HepG2 (cell line): ENCODE measurements around the gene RAB2B. TPM values are rescaled to one million over a fixed set of nuclear protein-coding genes. Genes with fewer than 3 reads are reported as not detected.

Experiments used
- EZH2 ChIP-seq: conservative IDR thresholded peaks from 2 replicates; pipeline ENCODE4 v1.6.1; 2012; ENCODE audit warnings: mild to moderate bottlenecking, low read depth, low read length, moderate library complexity
- GZF1 ChIP-seq: sonication (generic); formaldehyde crosslinking; IDR thresholded peaks from 2 replicates; pipeline ENCODE4 v1.5.1; 2020; ENCODE audit warnings: mild to moderate bottlenecking, missing genetic modification reagents
- PHF21A ChIP-seq: sonication (generic); formaldehyde crosslinking; IDR thresholded peaks from 2 replicates; pipeline ENCODE4 v1.5.0; 2020; ENCODE audit warnings: mild to moderate bottlenecking, missing genetic modification reagents
- PITX1 ChIP-seq: sonication (generic); formaldehyde crosslinking; IDR thresholded peaks from 2 replicates; pipeline ENCODE4 v1.5.1; 2020; ENCODE audit warnings: mild to moderate bottlenecking, missing genetic modification reagents
- RAD21 ChIP-seq: fragments of 450-650 bp; formaldehyde crosslinking; IDR thresholded peaks from 2 replicates; pipeline ENCODE4 v1.5.0; 2020; ENCODE audit warnings: mild to moderate bottlenecking
- REXO4 ChIP-seq: sonication (generic); formaldehyde crosslinking; IDR thresholded peaks from 2 replicates; pipeline ENCODE4 v1.8.0; 2022; ENCODE audit warnings: missing genetic modification reagents, mild to moderate bottlenecking, borderline replicate concordance
- SIN3B ChIP-seq: fragments of 150-350 bp; IDR thresholded peaks from 2 replicates; pipeline ENCODE4 v1.6.1; 2014; ENCODE audit warnings: low read length
- SMAD9 ChIP-seq: sonication (generic); formaldehyde crosslinking; IDR thresholded peaks from 2 replicates; pipeline ENCODE4 v1.5.1; 2020; ENCODE audit warnings: mild to moderate bottlenecking, missing genetic modification reagents
- SPEN ChIP-seq: sonication (generic); formaldehyde crosslinking; IDR thresholded peaks from 2 replicates; pipeline ENCODE4 v1.5.1; 2020; ENCODE audit warnings: low read depth, mild to moderate bottlenecking, missing genetic modification reagents
- ZFP82 ChIP-seq: sonication (generic); formaldehyde crosslinking; IDR thresholded peaks from 2 replicates; pipeline ENCODE4 v1.5.1; 2020; ENCODE audit warnings: mild to moderate bottlenecking, missing genetic modification reagents, borderline replicate concordance
- ZNF138 ChIP-seq: sonication (generic); formaldehyde crosslinking; IDR thresholded peaks from 2 replicates; pipeline ENCODE4 v1.5.0; 2020; ENCODE audit warnings: mild to moderate bottlenecking, low read depth, missing genetic modification reagents
- ZNF160 ChIP-seq: sonication (generic); formaldehyde crosslinking; IDR thresholded peaks from 2 replicates; pipeline ENCODE4 v1.8.0; 2022; ENCODE audit warnings: mild to moderate bottlenecking, inconsistent platforms, missing genetic modification reagents
- ZNF256 ChIP-seq: sonication (generic); formaldehyde crosslinking; conservative IDR thresholded peaks from 2 replicates; pipeline ENCODE4 v1.4.0; 2020; ENCODE audit warnings: missing genetic modification reagents
- ZNF292 ChIP-seq: sonication (generic); formaldehyde crosslinking; IDR thresholded peaks from 2 replicates; pipeline ENCODE4 v1.8.1; 2022; ENCODE audit warnings: mild to moderate bottlenecking, low read depth, missing genetic modification reagents, borderline replicate concordance
- ZNF431 ChIP-seq: sonication (generic); formaldehyde crosslinking; IDR thresholded peaks from 2 replicates; pipeline ENCODE4 v1.9.0; 2022; ENCODE audit warnings: missing genetic modification reagents, low read depth, mild to moderate bottlenecking, borderline replicate concordance
- ZNF598 ChIP-seq: sonication (generic); formaldehyde crosslinking; IDR thresholded peaks from 2 replicates; pipeline ENCODE4 v1.5.1; 2020; ENCODE audit warnings: mild to moderate bottlenecking, missing genetic modification reagents, borderline replicate concordance
- polyA plus RNA-seq, 8 experiments: library from polyadenylated mRNA; depleted of rRNA in 3 of 8; stranded (reverse) in 7 of 8; unstranded in 1 of 8; fragments of >200 nt; fragmentation: Illumina TruSeq in 4 of 8; extraction: Trizol in 4 of 8; gene quantifications; 2 replicates each; pipeline versions ENCODE4 v1.2.1 to v1.2.3, GENCODE V29; 2011 to 2016; ENCODE audit warnings: low read depth in 4 of 8, missing spikeins in 1 of 8, mixed read lengths in 1 of 8; ENCODE audit not compliant: insufficient read depth in 1 of 8
- total RNA-seq, 5 experiments: library from RNA; depleted of rRNA; stranded (reverse); fragments of >200 nt; fragmentation: Illumina TruSeq; extraction: Trizol; gene quantifications; 2 replicates each; pipeline ENCODE4 v1.2.3, GENCODE V29; 2016; ENCODE audit warnings: low read depth in 1 of 5
- TF ChIP-seq, protein P1 (sequence below): sonication (generic); formaldehyde crosslinking; IDR thresholded peaks from 2 replicates; pipeline ENCODE4 v1.5.1; 2020; ENCODE audit warnings: mild to moderate bottlenecking, missing genetic modification reagents, moderate library complexity
- TF ChIP-seq, protein P2 (sequence below): sonication (generic); formaldehyde crosslinking; IDR thresholded peaks from 2 replicates; pipeline ENCODE4 v1.5.0; 2020; ENCODE audit warnings: mild to moderate bottlenecking, missing genetic modification reagents
- TF ChIP-seq, protein P3 (sequence below): sonication (generic); formaldehyde crosslinking; IDR thresholded peaks from 2 replicates; pipeline ENCODE4 v1.4.0; 2020; ENCODE audit warnings: missing genetic modification reagents, mild to moderate bottlenecking, borderline replicate concordance

Gene RAB2B
- total and polyA plus RNA-seq, 2 of the 13 experiments (the other 11 are each of a cell fraction or from before 2014, with no cell fraction given) = 36.0 to 60.6 TPM

DNA sequence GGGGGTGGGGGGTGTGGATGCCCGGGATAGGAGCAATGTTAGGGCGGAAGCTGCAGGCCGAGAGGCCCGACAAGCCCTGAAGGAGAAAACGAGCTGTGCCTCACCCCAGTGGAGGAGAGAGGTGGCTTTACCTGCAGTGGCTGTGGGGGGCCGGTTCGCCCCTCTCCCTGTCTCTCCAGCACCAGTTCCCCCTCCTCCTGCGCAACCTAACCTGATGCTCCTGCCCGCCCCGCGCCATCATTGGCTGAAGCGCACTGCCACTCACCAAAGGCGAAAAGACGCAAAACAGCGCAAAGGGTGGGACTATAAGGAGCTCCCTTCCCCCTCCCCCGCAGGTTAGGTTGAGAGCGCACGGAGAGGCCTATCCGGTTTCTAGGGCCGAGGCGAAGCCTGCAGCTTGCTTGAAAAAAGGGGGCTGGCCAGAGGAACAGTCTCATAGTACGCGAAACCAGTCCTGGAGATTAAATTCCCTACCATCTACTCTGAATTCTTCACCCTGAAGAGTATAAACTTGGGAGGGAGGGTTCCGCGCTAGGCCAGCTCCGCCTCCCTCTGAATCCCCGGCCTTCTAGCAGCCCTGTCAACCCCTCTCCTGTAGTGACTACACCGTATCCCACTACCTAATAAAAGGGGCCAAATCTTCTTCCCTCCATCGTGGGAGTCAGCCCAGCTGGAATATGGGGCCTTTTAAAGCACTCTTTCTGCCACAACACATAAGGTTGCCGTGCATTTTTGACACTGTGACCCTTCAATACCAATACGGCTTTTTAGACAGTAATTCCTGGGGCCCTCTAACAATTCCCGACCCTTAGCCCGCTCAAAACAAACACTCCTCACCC, 39.5 kb downstream of the RAB2B start (continued):
- peak; percentile 17; the same call in 1 of the 2 replicates for TF ChIP-seq SIN3B
- no peak for TF ChIP-seq ZFP82
- TF ChIP-seq EZH2 = no peak
- TF ChIP-seq ZNF138 (CRISPR knock-in tag) = no peak
- peak; percentile 100 for TF ChIP-seq SPEN
- 0 out of 2 replicates have a peak, but pooled peaks have one; percentile 56 for TF ChIP-seq PHF21A (CRISPR knock-in tag)
- TF ChIP-seq ZNF160 (CRISPR knock-in tag) = no peak
- TF ChIP-seq RAD21 (CRISPR knock-in tag) = peak; percentile 61
- no peak; the same call in none of the 2 replicates for TF ChIP-seq ZNF431
- TF ChIP-seq ZNF292 (CRISPR knock-in tag) = peak; percentile 91
- TF ChIP-seq, protein P1, sequence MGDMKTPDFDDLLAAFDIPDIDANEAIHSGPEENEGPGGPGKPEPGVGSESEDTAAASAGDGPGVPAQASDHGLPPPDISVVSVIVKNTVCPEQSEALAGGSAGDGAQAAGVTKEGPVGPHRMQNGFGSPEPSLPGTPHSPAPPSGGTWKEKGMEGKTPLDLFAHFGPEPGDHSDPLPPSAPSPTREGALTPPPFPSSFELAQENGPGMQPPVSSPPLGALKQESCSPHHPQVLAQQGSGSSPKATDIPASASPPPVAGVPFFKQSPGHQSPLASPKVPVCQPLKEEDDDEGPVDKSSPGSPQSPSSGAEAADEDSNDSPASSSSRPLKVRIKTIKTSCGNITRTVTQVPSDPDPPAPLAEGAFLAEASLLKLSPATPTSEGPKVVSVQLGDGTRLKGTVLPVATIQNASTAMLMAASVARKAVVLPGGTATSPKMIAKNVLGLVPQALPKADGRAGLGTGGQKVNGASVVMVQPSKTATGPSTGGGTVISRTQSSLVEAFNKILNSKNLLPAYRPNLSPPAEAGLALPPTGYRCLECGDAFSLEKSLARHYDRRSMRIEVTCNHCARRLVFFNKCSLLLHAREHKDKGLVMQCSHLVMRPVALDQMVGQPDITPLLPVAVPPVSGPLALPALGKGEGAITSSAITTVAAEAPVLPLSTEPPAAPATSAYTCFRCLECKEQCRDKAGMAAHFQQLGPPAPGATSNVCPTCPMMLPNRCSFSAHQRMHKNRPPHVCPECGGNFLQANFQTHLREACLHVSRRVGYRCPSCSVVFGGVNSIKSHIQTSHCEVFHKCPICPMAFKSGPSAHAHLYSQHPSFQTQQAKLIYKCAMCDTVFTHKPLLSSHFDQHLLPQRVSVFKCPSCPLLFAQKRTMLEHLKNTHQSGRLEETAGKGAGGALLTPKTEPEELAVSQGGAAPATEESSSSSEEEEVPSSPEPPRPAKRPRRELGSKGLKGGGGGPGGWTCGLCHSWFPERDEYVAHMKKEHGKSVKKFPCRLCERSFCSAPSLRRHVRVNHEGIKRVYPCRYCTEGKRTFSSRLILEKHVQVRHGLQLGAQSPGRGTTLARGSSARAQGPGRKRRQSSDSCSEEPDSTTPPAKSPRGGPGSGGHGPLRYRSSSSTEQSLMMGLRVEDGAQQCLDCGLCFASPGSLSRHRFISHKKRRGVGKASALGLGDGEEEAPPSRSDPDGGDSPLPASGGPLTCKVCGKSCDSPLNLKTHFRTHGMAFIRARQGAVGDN (CRISPR knock-in tag) = peak; percentile 89
- TF ChIP-seq REXO4 (CRISPR knock-in tag) = no peak
- TF ChIP-seq, protein P2, sequence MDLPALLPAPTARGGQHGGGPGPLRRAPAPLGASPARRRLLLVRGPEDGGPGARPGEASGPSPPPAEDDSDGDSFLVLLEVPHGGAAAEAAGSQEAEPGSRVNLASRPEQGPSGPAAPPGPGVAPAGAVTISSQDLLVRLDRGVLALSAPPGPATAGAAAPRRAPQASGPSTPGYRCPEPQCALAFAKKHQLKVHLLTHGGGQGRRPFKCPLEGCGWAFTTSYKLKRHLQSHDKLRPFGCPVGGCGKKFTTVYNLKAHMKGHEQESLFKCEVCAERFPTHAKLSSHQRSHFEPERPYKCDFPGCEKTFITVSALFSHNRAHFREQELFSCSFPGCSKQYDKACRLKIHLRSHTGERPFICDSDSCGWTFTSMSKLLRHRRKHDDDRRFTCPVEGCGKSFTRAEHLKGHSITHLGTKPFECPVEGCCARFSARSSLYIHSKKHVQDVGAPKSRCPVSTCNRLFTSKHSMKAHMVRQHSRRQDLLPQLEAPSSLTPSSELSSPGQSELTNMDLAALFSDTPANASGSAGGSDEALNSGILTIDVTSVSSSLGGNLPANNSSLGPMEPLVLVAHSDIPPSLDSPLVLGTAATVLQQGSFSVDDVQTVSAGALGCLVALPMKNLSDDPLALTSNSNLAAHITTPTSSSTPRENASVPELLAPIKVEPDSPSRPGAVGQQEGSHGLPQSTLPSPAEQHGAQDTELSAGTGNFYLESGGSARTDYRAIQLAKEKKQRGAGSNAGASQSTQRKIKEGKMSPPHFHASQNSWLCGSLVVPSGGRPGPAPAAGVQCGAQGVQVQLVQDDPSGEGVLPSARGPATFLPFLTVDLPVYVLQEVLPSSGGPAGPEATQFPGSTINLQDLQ (CRISPR knock-in tag) = no peak; the same call in 1 of the 2 replicates
- TF ChIP-seq, protein P3, sequence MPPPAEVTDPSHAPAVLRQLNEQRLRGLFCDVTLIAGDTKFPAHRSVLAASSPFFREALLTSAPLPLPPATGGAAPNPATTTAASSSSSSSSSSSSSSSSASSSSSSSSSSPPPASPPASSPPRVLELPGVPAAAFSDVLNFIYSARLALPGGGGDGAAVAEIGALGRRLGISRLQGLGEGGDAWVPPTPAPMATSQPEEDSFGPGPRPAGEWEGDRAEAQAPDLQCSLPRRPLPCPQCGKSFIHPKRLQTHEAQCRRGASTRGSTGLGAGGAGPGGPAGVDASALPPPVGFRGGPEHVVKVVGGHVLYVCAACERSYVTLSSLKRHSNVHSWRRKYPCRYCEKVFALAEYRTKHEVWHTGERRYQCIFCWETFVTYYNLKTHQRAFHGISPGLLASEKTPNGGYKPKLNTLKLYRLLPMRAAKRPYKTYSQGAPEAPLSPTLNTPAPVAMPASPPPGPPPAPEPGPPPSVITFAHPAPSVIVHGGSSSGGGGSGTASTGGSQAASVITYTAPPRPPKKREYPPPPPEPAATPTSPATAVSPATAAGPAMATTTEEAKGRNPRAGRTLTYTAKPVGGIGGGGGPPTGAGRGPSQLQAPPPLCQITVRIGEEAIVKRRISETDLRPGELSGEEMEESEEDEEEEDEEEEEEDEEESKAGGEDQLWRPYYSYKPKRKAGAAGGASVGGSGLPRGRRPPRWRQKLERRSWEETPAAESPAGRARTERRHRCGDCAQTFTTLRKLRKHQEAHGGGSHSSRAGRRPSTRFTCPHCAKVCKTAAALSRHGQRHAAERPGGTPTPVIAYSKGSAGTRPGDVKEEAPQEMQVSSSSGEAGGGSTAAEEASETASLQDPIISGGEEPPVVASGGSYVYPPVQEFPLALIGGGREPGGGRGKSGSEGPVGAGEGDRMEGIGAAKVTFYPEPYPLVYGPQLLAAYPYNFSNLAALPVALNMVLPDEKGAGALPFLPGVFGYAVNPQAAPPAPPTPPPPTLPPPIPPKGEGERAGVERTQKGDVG = 0 out of 2 replicates have a peak, but pooled peaks have one; percentile 70
- TF ChIP-seq ZNF598 (CRISPR knock-in tag) = no peak
- TF ChIP-seq ZNF256 (CRISPR knock-in tag) = no peak
- TF ChIP-seq GZF1 (CRISPR knock-in tag) = peak; percentile 93
- peak; percentile 90 for TF ChIP-seq PITX1 (CRISPR knock-in tag)
- no peak for TF ChIP-seq SMAD9 (CRISPR knock-in tag)
